Measurements from ENCODE around the gene HCFC1R1. TPM values are rescaled to one million over a fixed set of nuclear protein-coding genes. Genes with fewer than 3 reads are reported as not detected.
"Not testable (repeated sequence)": the region's sequence is repeated elsewhere in the genome, so short reads cannot be mapped to it uniquely, and the experiment has no call there.

Gene HCFC1R1
- 10 to 100 TPM in 5 of 6 experiments, 1 to 10 TPM in 1; 9.7 to 14.6 (median 12.1) TPM for total RNA-seq
- long read RNA-seq, partial matches to known transcripts: 1 of 7 reads
- long read RNA-seq, other reads (novel, unspliced or antisense): 0 of 7 reads

DNA sequence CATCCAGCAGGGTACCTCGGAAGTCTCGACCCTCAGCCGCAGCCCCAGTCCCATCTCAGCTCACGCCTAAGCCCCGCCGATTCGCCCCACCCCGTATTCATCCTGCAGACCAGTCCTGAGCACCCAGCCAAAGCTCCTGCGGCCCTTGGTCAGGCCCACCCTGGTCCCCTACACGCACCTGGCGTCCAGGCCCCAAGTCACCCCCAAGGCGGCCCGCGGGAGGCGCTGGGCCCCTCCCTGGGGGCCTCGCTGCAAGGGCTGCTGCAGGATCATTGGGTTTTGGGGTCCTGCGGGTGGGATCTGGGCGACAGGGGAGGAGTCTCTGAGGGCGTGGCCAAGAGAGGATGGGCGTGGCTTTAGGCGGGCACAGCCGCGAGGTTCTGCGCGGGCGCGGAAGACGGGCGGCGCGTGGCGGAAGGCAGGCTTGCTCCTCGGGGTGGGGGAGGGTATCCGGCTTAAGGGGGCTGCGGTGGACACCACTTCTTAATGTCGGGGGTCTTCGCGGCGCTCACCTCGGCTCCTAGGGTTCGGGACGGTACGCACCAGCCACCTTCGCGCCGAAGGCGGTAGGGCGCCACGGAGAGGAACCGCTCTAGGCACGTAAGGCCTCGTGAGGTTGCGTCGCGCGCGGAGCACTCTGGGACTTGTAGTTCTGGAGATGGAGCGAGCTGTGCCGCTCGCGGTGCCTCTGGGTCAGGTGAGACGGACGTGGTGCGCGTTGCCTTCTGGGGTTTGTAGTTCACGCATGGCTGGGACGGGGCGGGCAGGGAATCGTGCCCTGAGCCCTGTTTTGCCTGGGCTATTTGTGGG lies at the start of gene HCFC1R1, which contains the start of gene THOC6:
HCFC1R1 (minus strand) TSS at position 274 of the 810 bp plus-strand sequence; CDS start at position 273, 1 bp downstream.
THOC6 (plus strand) TSS at position 367 of the 810 bp plus-strand sequence; CDS start at position 659, 292 bp downstream.
- intact Hi-C loops (cut with DNase I): no loop called here
- DNase-seq (peak; percentile 98 to 99 (median 98)), ATAC-seq (peak; percentile 61 to 85 (median 82))
- Histone ChIP-seq H3K36me3 (peaks cover 0 to 6% (median 0%) of the 10 kb centered on the region in 4 donors), H3K4me3 (peak within 1 kb of the TSS; percentile 59 to 76 (median 67)), H3K9me3 (no peaks in the 10 kb centered on the region), H3K4me1 (peaks cover 0 to 36% (median 14%) of the 10 kb centered on the region in 4 donors), H3K27me3 (no peaks in the 10 kb centered on the region), H3K27ac (peak within 1 kb of the TSS; percentile 82 to 95 (median 91))
- TF ChIP-seq POLR2A (IDR thresholded peaks at IDR 0.05): peak; percentile 82
- TF ChIP-seq, protein P1, sequence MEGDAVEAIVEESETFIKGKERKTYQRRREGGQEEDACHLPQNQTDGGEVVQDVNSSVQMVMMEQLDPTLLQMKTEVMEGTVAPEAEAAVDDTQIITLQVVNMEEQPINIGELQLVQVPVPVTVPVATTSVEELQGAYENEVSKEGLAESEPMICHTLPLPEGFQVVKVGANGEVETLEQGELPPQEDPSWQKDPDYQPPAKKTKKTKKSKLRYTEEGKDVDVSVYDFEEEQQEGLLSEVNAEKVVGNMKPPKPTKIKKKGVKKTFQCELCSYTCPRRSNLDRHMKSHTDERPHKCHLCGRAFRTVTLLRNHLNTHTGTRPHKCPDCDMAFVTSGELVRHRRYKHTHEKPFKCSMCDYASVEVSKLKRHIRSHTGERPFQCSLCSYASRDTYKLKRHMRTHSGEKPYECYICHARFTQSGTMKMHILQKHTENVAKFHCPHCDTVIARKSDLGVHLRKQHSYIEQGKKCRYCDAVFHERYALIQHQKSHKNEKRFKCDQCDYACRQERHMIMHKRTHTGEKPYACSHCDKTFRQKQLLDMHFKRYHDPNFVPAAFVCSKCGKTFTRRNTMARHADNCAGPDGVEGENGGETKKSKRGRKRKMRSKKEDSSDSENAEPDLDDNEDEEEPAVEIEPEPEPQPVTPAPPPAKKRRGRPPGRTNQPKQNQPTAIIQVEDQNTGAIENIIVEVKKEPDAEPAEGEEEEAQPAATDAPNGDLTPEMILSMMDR (IDR thresholded peaks at IDR 0.05): no peak
- 0% methylated on average over 8 of the region's 69 CpGs for WGBS (ENCODE audit: insufficient coverage, low coverage, low lambda C conversion rate, missing lambda C conversion rate)

DNA sequence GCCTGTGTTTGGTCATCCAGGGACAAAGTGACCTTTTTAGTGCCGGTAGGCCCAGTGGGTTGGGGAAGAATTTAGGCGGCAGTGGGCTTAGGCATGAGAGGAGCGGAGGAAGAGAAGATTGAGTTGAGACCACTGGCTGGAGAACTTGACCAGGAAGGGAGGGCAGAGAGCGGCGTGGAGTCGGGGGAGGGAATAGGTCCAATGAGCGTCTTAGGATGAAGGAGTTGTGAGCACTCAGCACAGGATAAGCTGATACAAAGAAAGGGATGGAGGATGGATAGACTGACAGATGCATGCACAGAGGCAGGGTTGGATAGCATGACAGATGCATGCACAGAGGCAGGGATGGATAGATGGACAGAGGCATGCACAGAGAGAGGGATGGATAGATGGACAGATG lies 49.7 kb upstream of the HCFC1R1 start:
- H3K27ac ChIP-seq: no peak overlapping the region
- ATAC-seq (no peak), DNase-seq (peak in 1 of 3 donors; percentile 24)
- WGBS (ENCODE audit: insufficient coverage, low coverage, low lambda C conversion rate, missing lambda C conversion rate): 75% methylated on average over 7 of the region's 7 CpGs
- TF ChIP-seq POLR2A (IDR thresholded peaks at IDR 0.05): no peak
- TF ChIP-seq, protein P1 (IDR thresholded peaks at IDR 0.05): no peak
- no peaks in the 10 kb centered on the region for H3K4me1 ChIP-seq
- no peak overlapping the region for H3K4me3 ChIP-seq
- H3K9me3 ChIP-seq: no peaks in the 10 kb centered on the region
- intact Hi-C loops (cut with DNase I): no loop called here
- peaks cover 0 to 6% (median 0%) of the 10 kb centered on the region in 4 donors for H3K36me3 ChIP-seq
- H3K27me3 ChIP-seq: no peaks in the 10 kb centered on the region

DNA sequence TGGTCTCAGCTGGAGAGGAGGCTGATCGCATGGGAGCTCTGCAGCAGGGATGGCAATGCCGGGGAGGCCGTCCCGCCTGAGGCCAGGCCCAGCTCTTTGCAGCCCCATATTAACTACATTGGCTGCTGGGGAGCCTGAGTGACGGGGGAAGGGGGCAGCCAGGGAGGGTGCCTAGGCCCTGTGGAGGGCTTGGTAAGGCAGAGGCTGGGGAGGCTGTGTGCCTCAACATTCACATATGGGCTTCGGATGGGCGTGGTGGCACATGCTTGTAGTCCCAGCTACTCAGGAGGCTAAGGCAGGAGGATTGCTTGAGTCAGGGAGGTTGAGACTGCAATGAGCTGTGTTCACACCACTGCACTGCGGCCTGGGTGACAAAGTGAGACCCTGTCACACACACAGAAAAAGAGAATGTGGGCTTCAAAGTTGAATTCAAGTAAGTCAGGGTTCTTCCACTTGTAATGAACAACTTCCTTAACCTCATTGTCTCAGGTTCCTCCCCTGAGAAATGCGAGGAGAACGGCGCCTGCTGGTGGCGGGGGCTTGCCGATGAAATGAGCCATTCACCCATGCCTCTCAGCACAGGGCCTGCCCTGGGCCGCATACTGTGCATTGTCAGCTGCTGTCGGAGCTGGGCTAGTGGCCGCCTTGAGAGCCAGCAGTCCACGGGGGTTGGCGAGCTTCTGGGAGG lies 49.0 kb upstream of the HCFC1R1 start:
- peak in 1 of 3 donors; percentile 19 for DNase-seq
- H3K9me3 ChIP-seq; ATAC-seq; H3K4me1 ChIP-seq; H3K27ac ChIP-seq; H3K27me3 ChIP-seq; intact Hi-C loops (cut with DNase I); H3K4me3 ChIP-seq: not testable (repeated sequence)
- 49% methylated on average over 9 of the region's 18 CpGs for WGBS (ENCODE audit: insufficient coverage, low coverage, low lambda C conversion rate, missing lambda C conversion rate)
- peaks cover 0 to 13% (median 2%) of the 10 kb centered on the region in 4 donors for H3K36me3 ChIP-seq

DNA sequence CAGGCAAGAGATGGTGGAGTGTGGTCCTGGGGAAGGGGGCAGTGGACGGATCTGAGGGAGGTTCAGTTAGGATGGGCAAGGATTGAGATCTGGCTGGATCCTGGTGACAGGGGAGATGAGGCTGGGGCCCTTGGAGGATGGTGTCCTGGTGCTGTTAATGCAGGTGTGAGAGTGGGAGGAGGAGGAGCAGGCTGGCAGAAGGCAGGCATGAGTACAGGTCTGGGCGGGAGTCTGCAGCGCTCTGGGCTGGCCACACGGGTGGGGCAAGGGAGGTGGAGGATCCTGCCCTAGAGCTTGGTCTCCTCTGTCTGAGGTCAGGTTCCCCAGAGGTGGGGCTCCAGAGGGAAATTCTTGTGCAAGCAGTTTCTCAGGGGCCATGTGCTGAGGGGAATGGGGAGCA lies 48.4 kb upstream of the HCFC1R1 start:
- WGBS (ENCODE audit: insufficient coverage, low coverage, low lambda C conversion rate, missing lambda C conversion rate): 38% methylated on average over 2 of the region's 4 CpGs
- DNase-seq (peak in 1 of 3 donors; percentile 40), ATAC-seq (peak in 2 of 4 donors; percentile 8)
- H3K9me3 ChIP-seq; H3K4me1 ChIP-seq; H3K27ac ChIP-seq; intact Hi-C loops (cut with DNase I); H3K27me3 ChIP-seq; H3K4me3 ChIP-seq: not testable (repeated sequence)
- H3K36me3 ChIP-seq: peaks cover 0 to 14% (median 5%) of the 10 kb centered on the region in 4 donors

DNA sequence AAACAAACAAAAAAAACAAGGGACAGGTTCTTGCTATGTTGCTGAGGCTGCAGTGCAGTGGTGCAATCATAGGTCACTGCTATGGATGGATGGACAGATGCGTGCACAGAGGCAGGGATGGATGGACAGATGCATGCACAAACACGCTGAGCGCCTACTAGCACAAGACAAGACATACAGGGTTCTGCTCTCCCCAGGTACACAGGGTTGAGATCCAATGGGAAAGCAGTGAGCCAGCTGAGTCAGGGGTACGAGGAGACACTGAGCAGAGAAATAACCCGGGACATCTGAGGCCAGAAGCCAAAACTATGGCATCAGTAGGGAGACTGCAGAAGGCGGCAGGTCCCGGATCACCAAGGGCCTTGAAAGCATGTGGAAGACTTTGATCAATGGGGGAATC lies 47.9 kb upstream of the HCFC1R1 start:
- DNase-seq (peak in 1 of 3 donors; percentile 20), ATAC-seq (peak in 1 of 4 donors; percentile 1)
- WGBS (ENCODE audit: insufficient coverage, low coverage, low lambda C conversion rate, missing lambda C conversion rate): 66% methylated on average over 7 of the region's 7 CpGs
- TF ChIP-seq, protein P1 (IDR thresholded peaks at IDR 0.05): no peak
- no peak for TF ChIP-seq POLR2A (IDR thresholded peaks at IDR 0.05)
- Histone ChIP-seq H3K27ac (no peak overlapping the region), H3K4me3 (no peak overlapping the region), H3K27me3 (no peaks in the 10 kb centered on the region), H3K36me3 (peaks cover 0 to 14% (median 5%) of the 10 kb centered on the region in 4 donors), H3K4me1 (peaks cover 0 to 10% (median under 1%) of the 10 kb centered on the region in 4 donors), H3K9me3 (no peaks in the 10 kb centered on the region)
- intact Hi-C loops (cut with DNase I): no loop called here
